Sigmoid colon (tissue), 3 donors: ENCODE results near the gene TNIP3.

Experiments used
- POLR2A ChIP-seq, 2 donors: fragments of 450-650 bp; IDR thresholded peaks; one replicate each; pipeline ENCODE4 v1.6.1; 2016; ENCODE audit warnings: antibody characterized with exemption in 2 of 2, mild to moderate bottlenecking in 2 of 2, moderate library complexity in 2 of 2
- TF ChIP-seq, protein P1 (sequence below), 4 experiments: fragments of 450-650 bp in 3 of 4; fragments of 200-600 bp in 1 of 4; IDR thresholded peaks; one replicate each; pipeline ENCODE4 v1.5.1; 2016 to 2019; ENCODE audit warnings: antibody characterized with exemption in 4 of 4, mild to moderate bottlenecking in 3 of 4, moderate library complexity in 2 of 4

DNA sequence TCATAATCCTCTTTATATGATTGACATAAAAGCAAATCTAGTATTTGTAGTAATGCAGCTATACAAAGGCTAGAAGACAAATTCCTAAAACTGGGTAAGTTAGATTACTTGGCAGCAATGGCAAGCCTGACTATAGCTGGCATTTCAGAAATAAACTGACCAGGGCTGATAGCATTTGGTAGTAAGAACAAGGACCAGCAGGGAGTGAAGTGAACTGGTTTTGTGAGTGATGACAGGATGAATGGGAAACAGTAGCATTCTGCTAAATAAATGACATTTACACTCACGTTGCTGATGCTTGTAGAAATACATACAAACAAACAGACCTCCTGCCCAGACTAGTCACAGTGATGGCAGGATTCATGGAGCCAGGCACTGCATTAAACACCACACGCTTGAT lies 31.5 kb upstream of the TNIP3 start:
- TF ChIP-seq, protein P1, sequence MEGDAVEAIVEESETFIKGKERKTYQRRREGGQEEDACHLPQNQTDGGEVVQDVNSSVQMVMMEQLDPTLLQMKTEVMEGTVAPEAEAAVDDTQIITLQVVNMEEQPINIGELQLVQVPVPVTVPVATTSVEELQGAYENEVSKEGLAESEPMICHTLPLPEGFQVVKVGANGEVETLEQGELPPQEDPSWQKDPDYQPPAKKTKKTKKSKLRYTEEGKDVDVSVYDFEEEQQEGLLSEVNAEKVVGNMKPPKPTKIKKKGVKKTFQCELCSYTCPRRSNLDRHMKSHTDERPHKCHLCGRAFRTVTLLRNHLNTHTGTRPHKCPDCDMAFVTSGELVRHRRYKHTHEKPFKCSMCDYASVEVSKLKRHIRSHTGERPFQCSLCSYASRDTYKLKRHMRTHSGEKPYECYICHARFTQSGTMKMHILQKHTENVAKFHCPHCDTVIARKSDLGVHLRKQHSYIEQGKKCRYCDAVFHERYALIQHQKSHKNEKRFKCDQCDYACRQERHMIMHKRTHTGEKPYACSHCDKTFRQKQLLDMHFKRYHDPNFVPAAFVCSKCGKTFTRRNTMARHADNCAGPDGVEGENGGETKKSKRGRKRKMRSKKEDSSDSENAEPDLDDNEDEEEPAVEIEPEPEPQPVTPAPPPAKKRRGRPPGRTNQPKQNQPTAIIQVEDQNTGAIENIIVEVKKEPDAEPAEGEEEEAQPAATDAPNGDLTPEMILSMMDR (IDR thresholded peaks at IDR 0.05), result no peak
- TF ChIP-seq POLR2A (IDR thresholded peaks at IDR 0.05), result no peak
